MM.1S (cell line): ENCODE results near the gene GFOD1.

Experiments used
- DNase-seq: peaks from one replicate; pipeline ENCODE4 v3.0.0-alpha.2; 2015
- H2AFZ ChIP-seq: fragments of 300-600 bp; sonication (generic); 2 replicates; pipeline ENCODE4 v1.6.0; 2016; ENCODE audit warnings: antibody characterized with exemption, low read length
- H3F3A ChIP-seq: fragments of 300-600 bp; sonication (generic); 2 replicates; pipeline ENCODE4 v1.6.1; 2016; ENCODE audit warnings: mild to moderate bottlenecking, antibody characterized with exemption, low read length, moderate library complexity, mixed read lengths; ENCODE audit not compliant: insufficient read depth
- H3K27ac ChIP-seq: fragments of 300-600 bp; sonication (generic); 2 replicates; pipeline ENCODE4 v1.5.1; 2016; ENCODE audit warnings: mild to moderate bottlenecking, low read length
- H3K27me3 ChIP-seq: fragments of 300-600 bp; sonication (generic); replicated peaks from 2 replicates; pipeline ENCODE4 v1.6.0; 2016; ENCODE audit warnings: low read length; ENCODE audit not compliant: insufficient read depth
- H3K36me3 ChIP-seq: fragments of 300-600 bp; sonication (generic); replicated peaks from 2 replicates; pipeline ENCODE4 v1.6.1; 2016; ENCODE audit warnings: mild to moderate bottlenecking, low read length, mixed read lengths; ENCODE audit not compliant: insufficient read depth
- H3K4me1 ChIP-seq: fragments of 300-600 bp; sonication (generic); 2 replicates; pipeline ENCODE4 v1.6.1; 2016; ENCODE audit warnings: low read length, mixed read lengths
- H3K4me2 ChIP-seq: fragments of 300-600 bp; sonication (generic); 2 replicates; pipeline ENCODE4 v1.6.0; 2016; ENCODE audit warnings: low read depth, low read length
- H3K4me3 ChIP-seq: fragments of 300-600 bp; sonication (generic); 2 replicates; pipeline ENCODE4 v1.5.1; 2016; ENCODE audit warnings: low read length, mixed read lengths
- H3K79me2 ChIP-seq: fragments of 300-600 bp; sonication (generic); 2 replicates; pipeline ENCODE4 v1.6.1; 2016; ENCODE audit warnings: mixed run types, low read length, mixed read lengths
- H3K9ac ChIP-seq: fragments of 300-600 bp; sonication (generic); 2 replicates; pipeline ENCODE4 v1.6.1; 2016; ENCODE audit warnings: low read length, mixed read lengths
- H3K9me2 ChIP-seq: fragments of 300-600 bp; sonication (generic); replicated peaks from 2 replicates; pipeline ENCODE4 v1.6.1; 2016; ENCODE audit warnings: mild to moderate bottlenecking, low read length, mixed read lengths; ENCODE audit not compliant: insufficient read depth
- H3K9me3 ChIP-seq: fragments of 300-600 bp; sonication (generic); replicated peaks from 2 replicates; pipeline ENCODE4 v1.6.1; 2016; ENCODE audit warnings: mild to moderate bottlenecking, low read length, mixed read lengths; ENCODE audit not compliant: insufficient read depth
- H4K20me1 ChIP-seq: fragments of 300-600 bp; sonication (generic); 2 replicates; pipeline ENCODE4 v1.6.1; 2016; ENCODE audit warnings: mild to moderate bottlenecking, low read length, moderate library complexity, mixed read lengths; ENCODE audit not compliant: insufficient read depth
- EZH2 ChIP-seq: fragments of 300-600 bp; sonication (generic); optimal IDR thresholded peaks from 2 replicates; pipeline ENCODE3; 2017; ENCODE audit warnings: low read depth, mild to moderate bottlenecking, antibody characterized with exemption, low read length, mixed read lengths
- EZH2phosphoT487 ChIP-seq: fragments of 300-600 bp; sonication (generic); IDR thresholded peaks from 2 replicates; pipeline ENCODE4 v1.6.1; 2018; ENCODE audit warnings: antibody characterized with exemption, low read length
- TF ChIP-seq, protein P1 (sequence below): fragments of 300-600 bp; sonication (generic); IDR thresholded peaks from 2 replicates; pipeline ENCODE4 v1.5.1; 2016; ENCODE audit warnings: antibody characterized with exemption, low read length, mixed read lengths

The GFOD1 gene

DNA sequence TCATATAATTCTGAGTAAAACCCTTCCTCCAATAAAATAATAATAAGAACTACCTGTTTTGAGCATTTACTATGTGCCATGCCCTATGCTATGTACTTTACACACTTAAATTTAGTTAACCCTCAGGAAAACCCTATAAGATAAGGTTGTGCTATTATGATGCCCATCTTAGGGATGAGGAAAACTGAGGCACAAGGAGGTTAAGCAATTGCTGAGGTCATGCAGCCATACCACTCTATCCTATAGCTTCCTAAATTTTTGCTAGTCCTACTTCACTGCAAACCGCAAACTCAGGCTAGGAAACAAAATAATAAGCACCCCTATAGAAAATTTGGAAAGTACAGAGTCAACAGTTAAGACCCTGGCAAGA is 38.9 kb upstream of the GFOD1 start:
- H3K9me2 ChIP-seq, result no peaks in the 10 kb centered on the region
- H3K4me2 ChIP-seq, result peak overlapping the region; percentile 70; the same call in 1 of the 2 replicates
- no peaks in the 10 kb centered on the region for H3K9me3 ChIP-seq
- no peaks in the 10 kb centered on the region for H4K20me1 ChIP-seq
- H3K36me3 ChIP-seq, result no peaks in the 10 kb centered on the region
- no peak for DNase-seq
- no peaks in the 10 kb centered on the region for H3K27me3 ChIP-seq
- no peak overlapping the region for H2AFZ ChIP-seq
- peak overlapping the region; percentile 22; the same call in 1 of the 2 replicates for H3K4me3 ChIP-seq
- H3K27ac ChIP-seq, result peak overlapping the region; percentile 91
- H3K79me2 ChIP-seq, result no peaks in the 10 kb centered on the region
- H3K9ac ChIP-seq, result peak overlapping the region; percentile 32
- peaks cover 23% of the 10 kb centered on the region for H3F3A ChIP-seq
- peaks cover 39% of the 10 kb centered on the region for H3K4me1 ChIP-seq
- TF ChIP-seq EZH2phosphoT487, result no peak
- no peak for TF ChIP-seq EZH2
- TF ChIP-seq, protein P1, sequence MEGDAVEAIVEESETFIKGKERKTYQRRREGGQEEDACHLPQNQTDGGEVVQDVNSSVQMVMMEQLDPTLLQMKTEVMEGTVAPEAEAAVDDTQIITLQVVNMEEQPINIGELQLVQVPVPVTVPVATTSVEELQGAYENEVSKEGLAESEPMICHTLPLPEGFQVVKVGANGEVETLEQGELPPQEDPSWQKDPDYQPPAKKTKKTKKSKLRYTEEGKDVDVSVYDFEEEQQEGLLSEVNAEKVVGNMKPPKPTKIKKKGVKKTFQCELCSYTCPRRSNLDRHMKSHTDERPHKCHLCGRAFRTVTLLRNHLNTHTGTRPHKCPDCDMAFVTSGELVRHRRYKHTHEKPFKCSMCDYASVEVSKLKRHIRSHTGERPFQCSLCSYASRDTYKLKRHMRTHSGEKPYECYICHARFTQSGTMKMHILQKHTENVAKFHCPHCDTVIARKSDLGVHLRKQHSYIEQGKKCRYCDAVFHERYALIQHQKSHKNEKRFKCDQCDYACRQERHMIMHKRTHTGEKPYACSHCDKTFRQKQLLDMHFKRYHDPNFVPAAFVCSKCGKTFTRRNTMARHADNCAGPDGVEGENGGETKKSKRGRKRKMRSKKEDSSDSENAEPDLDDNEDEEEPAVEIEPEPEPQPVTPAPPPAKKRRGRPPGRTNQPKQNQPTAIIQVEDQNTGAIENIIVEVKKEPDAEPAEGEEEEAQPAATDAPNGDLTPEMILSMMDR, result no peak

GRCh38 chr6:13524801-13525508 is 37.6 kb upstream of the GFOD1 start:
- H3F3A ChIP-seq, result peaks cover 23% of the 10 kb centered on the region
- peak overlapping the region; percentile 91; the same call in 1 of the 2 replicates for H3K27ac ChIP-seq
- peaks cover 39% of the 10 kb centered on the region for H3K4me1 ChIP-seq
- peak overlapping the region; percentile 73 for H2AFZ ChIP-seq
- no peaks in the 10 kb centered on the region for H3K79me2 ChIP-seq
- H3K9me2 ChIP-seq, result no peaks in the 10 kb centered on the region
- no peaks in the 10 kb centered on the region for H3K9me3 ChIP-seq
- no peaks in the 10 kb centered on the region for H3K36me3 ChIP-seq
- H3K27me3 ChIP-seq, result no peaks in the 10 kb centered on the region
- no peak overlapping the region for H3K4me3 ChIP-seq
- H3K9ac ChIP-seq, result no peak overlapping the region
- H4K20me1 ChIP-seq, result no peaks in the 10 kb centered on the region
- peak overlapping the region; percentile 25; the same call in 1 of the 2 replicates for H3K4me2 ChIP-seq
- DNase-seq, result no peak
- TF ChIP-seq, protein P1, result no peak
- TF ChIP-seq EZH2phosphoT487 (no peak), EZH2 (no peak)

DNA sequence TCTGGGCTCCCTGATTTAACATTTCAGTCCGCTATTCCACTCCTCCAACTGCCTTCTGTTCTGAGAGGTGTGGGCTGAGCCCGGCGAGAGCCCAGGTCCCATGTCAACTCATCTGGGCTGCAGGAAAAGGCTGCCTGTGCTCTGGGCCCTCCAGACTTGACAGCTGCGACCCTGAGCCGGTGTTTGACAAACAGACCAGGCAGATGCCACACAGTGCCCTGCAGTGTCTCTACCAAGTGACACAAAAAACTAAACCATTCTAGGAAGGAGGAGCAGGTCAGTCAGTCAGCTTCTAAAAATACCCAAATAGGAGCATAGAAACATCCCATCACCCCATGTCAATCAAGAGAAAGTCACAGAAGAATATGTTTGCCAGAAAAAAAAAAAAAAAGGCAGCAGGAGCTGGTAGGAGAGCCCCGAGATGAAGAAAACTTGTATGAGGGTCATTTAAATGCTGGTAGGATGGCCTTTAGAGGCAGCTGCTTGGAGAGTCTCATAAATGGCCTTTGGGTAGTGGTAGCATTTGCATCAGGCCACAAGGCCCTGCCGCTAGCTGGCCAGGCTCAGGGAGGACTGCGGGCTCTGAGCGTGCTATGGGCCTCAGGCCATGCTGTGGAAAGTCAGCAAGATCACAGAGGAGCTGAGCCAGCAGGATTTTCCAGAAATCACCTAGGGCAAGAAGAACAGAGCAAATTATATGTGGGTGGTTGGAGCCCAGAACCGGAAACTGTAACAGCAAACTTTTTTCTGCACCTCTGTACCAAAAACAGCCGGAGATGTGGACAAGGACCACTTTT is 36.6 kb upstream of the GFOD1 start:
- Histone ChIP-seq H3K4me3 (no peak overlapping the region), H3F3A (peaks cover 23% of the 10 kb centered on the region), H3K9me3 (no peaks in the 10 kb centered on the region), H3K9me2 (no peaks in the 10 kb centered on the region), H3K79me2 (no peaks in the 10 kb centered on the region), H4K20me1 (no peaks in the 10 kb centered on the region), H3K9ac (peak overlapping the region; percentile 16; the same call in 1 of the 2 replicates), H3K36me3 (no peaks in the 10 kb centered on the region), H2AFZ (peak overlapping the region; percentile 73), H3K4me2 (peak overlapping the region; percentile 25; the same call in 1 of the 2 replicates), H3K4me1 (peaks cover 39% of the 10 kb centered on the region), H3K27ac (peak overlapping the region; percentile 57; the same call in 1 of the 2 replicates), H3K27me3 (no peaks in the 10 kb centered on the region)
- TF ChIP-seq, protein P1, result no peak
- no peak for TF ChIP-seq EZH2phosphoT487
- TF ChIP-seq EZH2, result no peak
- peak; percentile 20 for DNase-seq
